BLaER1 treated with 17β-estradiol and CSF1 and Interleukin-3, amounts not matched to agents 10 nM and 100 nM (cell line): ENCODE results near the gene LNPEP.
A peak's percentile ranks its signal among the peaks of the same experiment; 100 is the strongest.

Source experiments
- H3K27ac ChIP-seq, 11 experiments: shearing (Covaris generic); formaldehyde crosslinking; 2 replicates each; pipeline ENCODE4 v1.8.1; 2022
- H3K27me3 ChIP-seq, 11 experiments: shearing (Covaris generic); formaldehyde crosslinking; 2 replicates each; pipeline ENCODE4 v1.8.1; 2022
- H3K36me3 ChIP-seq, 11 experiments: shearing (Covaris generic); formaldehyde crosslinking; 2 replicates each; pipeline ENCODE4 v1.8.1; 2022
- H3K4me1 ChIP-seq, 10 experiments: shearing (Covaris generic); formaldehyde crosslinking; 2 replicates each; pipeline ENCODE4 v1.8.1; 2022
- H3K4me2 ChIP-seq, 11 experiments: shearing (Covaris generic); formaldehyde crosslinking; 2 replicates each; pipeline ENCODE4 v1.8.1; 2022
- H3K4me3 ChIP-seq, 10 experiments: shearing (Covaris generic); formaldehyde crosslinking; 2 replicates each; pipeline ENCODE4 v1.8.1; 2022
- H3K9ac ChIP-seq, 11 experiments: shearing (Covaris generic); formaldehyde crosslinking; 2 replicates each; pipeline ENCODE4 v1.8.1; 2022
- H3K9me3 ChIP-seq, 11 experiments: shearing (Covaris generic); formaldehyde crosslinking; replicated peaks in 1 of 11; 2 replicates each; pipeline ENCODE4 v1.8.1; 2022
- H4K20me1 ChIP-seq, 11 experiments: shearing (Covaris generic); formaldehyde crosslinking; 2 replicates each; pipeline ENCODE4 v1.8.1; 2022
- Cebpa-rat ChIP-seq, 11 experiments: shearing (Covaris generic); IDR thresholded peaks; 2 replicates each; pipeline ENCODE4 v1.8.1; 2022

The LNPEP gene

GRCh38 chr5:96935559-96936430, at the start of gene LNPEP:
Gene LNPEP (plus strand): TSS chr5:96936080. CDS start chr5:96936156, 76 bp downstream.
- no peaks in the 10 kb centered on the region for H3K27me3 ChIP-seq
- peaks cover 0 to 35% (median 11%) of the 10 kb centered on the region in 11 experiments; a peak in 12 of 22 replicates for H4K20me1 ChIP-seq
- peaks cover 0 to 5% (median 0%) of the 10 kb centered on the region in 11 experiments; a peak in 4 of 22 replicates for H3K36me3 ChIP-seq
- peak within 1 kb of the TSS; percentile 80 to 98 (median 95) for H3K27ac ChIP-seq
- H3K4me2 ChIP-seq, result peak within 1 kb of the TSS; percentile 82 to 97 (median 90)
- peak within 1 kb of the TSS; percentile 89 to 97 (median 92) for H3K9ac ChIP-seq
- H3K9me3 ChIP-seq, result no peaks in the 10 kb centered on the region
- no peak for TF ChIP-seq Cebpa-rat (IDR thresholded peaks at IDR 0.05)
- H3K4me3 ChIP-seq, result peak within 1 kb of the TSS; percentile 74 to 90 (median 78)
- peaks cover 41 to 61% (median 50%) of the 10 kb centered on the region in 10 experiments for H3K4me1 ChIP-seq

GRCh38 chr5:96893342-96893741, 42.5 kb upstream of the LNPEP start:
- H3K4me3 ChIP-seq, result no peak overlapping the region
- no peaks in the 10 kb centered on the region for H4K20me1 ChIP-seq
- no peak for TF ChIP-seq Cebpa-rat (IDR thresholded peaks at IDR 0.05)
- peaks cover 11 to 20% (median 19%) of the 10 kb centered on the region in 10 experiments; a peak in 19 of 20 replicates for H3K4me1 ChIP-seq
- H3K27ac ChIP-seq, result no peak overlapping the region
- no peak overlapping the region for H3K4me2 ChIP-seq
- H3K36me3 ChIP-seq, result peaks cover 6 to 82% (median 70%) of the 10 kb centered on the region in 11 experiments; a peak in 20 of 22 replicates
- no peaks in the 10 kb centered on the region for H3K27me3 ChIP-seq
- no peak overlapping the region for H3K9ac ChIP-seq
- no peaks in the 10 kb centered on the region for H3K9me3 ChIP-seq

- TF ChIP-seq Cebpa-rat (IDR thresholded peaks at IDR 0.05), result no peak
- Histone ChIP-seq H3K9me3 (no peaks in the 10 kb centered on the region), H3K4me2 (peak overlapping the region; percentile 45 to 72 (median 58)), H3K4me1 (peaks cover 11 to 20% (median 19%) of the 10 kb centered on the region in 10 experiments; a peak in 19 of 20 replicates), H3K36me3 (peaks cover 7 to 85% (median 75%) of the 10 kb centered on the region in 11 experiments; a peak in 20 of 22 replicates), H3K4me3 (no peak overlapping the region; a peak in 1 of 20 replicates), H3K27me3 (no peaks in the 10 kb centered on the region), H3K9ac (peak overlapping the region in 2 of 11 experiments; percentile 7 to 28; a peak in 3 of 22 replicates), H3K27ac (peak overlapping the region in 10 of 11 experiments; percentile 28 to 70 (median 44); a peak in 17 of 22 replicates), H4K20me1 (no peaks in the 10 kb centered on the region)
Measured at GRCh38 chr5:96896276-96896675, 39.6 kb upstream of the LNPEP start.

- Histone ChIP-seq H3K4me2 (peak overlapping the region; percentile 45 to 72 (median 58); a peak in 20 of 22 replicates), H3K36me3 (peaks cover 11 to 87% (median 81%) of the 10 kb centered on the region in 11 experiments; a peak in 20 of 22 replicates), H3K4me3 (no peak overlapping the region; a peak in 1 of 20 replicates), H3K4me1 (peaks cover 11 to 20% (median 19%) of the 10 kb centered on the region in 10 experiments; a peak in 19 of 20 replicates), H4K20me1 (no peaks in the 10 kb centered on the region), H3K27me3 (no peaks in the 10 kb centered on the region), H3K9me3 (no peaks in the 10 kb centered on the region), H3K9ac (peak overlapping the region in 1 of 11 experiments; percentile 7; a peak in 3 of 22 replicates), H3K27ac (peak overlapping the region in 10 of 11 experiments; percentile 28 to 70 (median 46); a peak in 16 of 22 replicates)
- no peak for TF ChIP-seq Cebpa-rat (IDR thresholded peaks at IDR 0.05)
Measured at GRCh38 chr5:96896806-96897205, 39.1 kb upstream of the LNPEP start.

GRCh38 chr5:96901384-96901783, 34.5 kb upstream of the LNPEP start:
- Histone ChIP-seq H3K4me2 (no peak overlapping the region), H3K9ac (no peak overlapping the region), H3K27ac (no peak overlapping the region), H3K27me3 (no peaks in the 10 kb centered on the region), H3K4me3 (no peak overlapping the region), H3K9me3 (0 out of 22 replicates have a peak, but pooled peaks cover 0 to 6% (median 0%) of the 10 kb centered on the region in 11 experiments), H3K36me3 (peaks cover 6 to 90% (median 86%) of the 10 kb centered on the region in 11 experiments; a peak in 21 of 22 replicates), H3K4me1 (peaks cover 10 to 32% (median 17%) of the 10 kb centered on the region in 10 experiments), H4K20me1 (no peaks in the 10 kb centered on the region)
- TF ChIP-seq Cebpa-rat (IDR thresholded peaks at IDR 0.05), result no peak

- Histone ChIP-seq H3K9ac (no peak overlapping the region), H3K4me3 (no peak overlapping the region), H3K4me2 (no peak overlapping the region), H3K27ac (no peak overlapping the region), H3K36me3 (peaks cover 6 to 95% (median 87%) of the 10 kb centered on the region in 11 experiments; a peak in 21 of 22 replicates), H3K27me3 (no peaks in the 10 kb centered on the region), H4K20me1 (no peaks in the 10 kb centered on the region), H3K4me1 (peaks cover 5 to 27% (median 13%) of the 10 kb centered on the region in 10 experiments), H3K9me3 (0 out of 22 replicates have a peak, but pooled peaks cover 0 to 7% (median 0%) of the 10 kb centered on the region in 11 experiments)
- no peak for TF ChIP-seq Cebpa-rat (IDR thresholded peaks at IDR 0.05)
Measured at GRCh38 chr5:96901841-96902240, 34.0 kb upstream of the LNPEP start.

- Histone ChIP-seq H3K4me2 (no peak overlapping the region), H3K9ac (no peak overlapping the region), H4K20me1 (no peaks in the 10 kb centered on the region), H3K36me3 (peaks cover 6 to 100% (median 85%) of the 10 kb centered on the region in 11 experiments; a peak in 21 of 22 replicates), H3K27ac (no peak overlapping the region), H3K4me1 (peaks cover 0 to 23% (median 8%) of the 10 kb centered on the region in 10 experiments; a peak in 13 of 20 replicates), H3K27me3 (no peaks in the 10 kb centered on the region), H3K4me3 (no peak overlapping the region), H3K9me3 (0 out of 22 replicates have a peak, but pooled peaks cover 0 to 7% (median 0%) of the 10 kb centered on the region in 11 experiments)
- no peak for TF ChIP-seq Cebpa-rat (IDR thresholded peaks at IDR 0.05)
Measured at GRCh38 chr5:96902876-96903275, 33.0 kb upstream of the LNPEP start.

- H3K27me3 ChIP-seq, result no peaks in the 10 kb centered on the region
- H3K27ac ChIP-seq, result no peak overlapping the region
- H3K9ac ChIP-seq, result no peak overlapping the region
- H3K4me2 ChIP-seq, result no peak overlapping the region
- H4K20me1 ChIP-seq, result no peaks in the 10 kb centered on the region
- peaks cover 0 to 23% (median 8%) of the 10 kb centered on the region in 10 experiments; a peak in 13 of 20 replicates for H3K4me1 ChIP-seq
- no peak for TF ChIP-seq Cebpa-rat (IDR thresholded peaks at IDR 0.05)
- H3K4me3 ChIP-seq, result no peak overlapping the region
- H3K9me3 ChIP-seq, result 0 out of 22 replicates have a peak, but pooled peaks cover 0 to 7% (median 0%) of the 10 kb centered on the region in 11 experiments
- H3K36me3 ChIP-seq, result peaks cover 6 to 100% (median 85%) of the 10 kb centered on the region in 11 experiments; a peak in 21 of 22 replicates
Measured at GRCh38 chr5:96903300-96903699, 32.6 kb upstream of the LNPEP start.
